Spleen (tissue), 11 donors: ENCODE data around the gene PRND. TPM values are rescaled to one million over a fixed set of nuclear protein-coding genes. Genes with fewer than 3 reads are reported as not detected.

Source experiments
- DNase-seq: peaks from one replicate; pipeline ENCODE4 v3.0.0-alpha.2; 2020
- H3K27ac ChIP-seq, 8 donors: fragments of 200-600 bp; sonication (generic) in 7 of 8; 1 replicate in 4 of 8; 2 replicates in 4 of 8; pipeline versions ENCODE4 v1.5.0 to v1.8.0; 2016 to 2021; ENCODE audit warnings: inconsistent platforms in 4 of 8, mild to moderate bottlenecking in 4 of 8, moderate library complexity in 1 of 8
- H3K27me3 ChIP-seq, 7 donors: fragments of 200-600 bp; sonication (generic) in 6 of 7; replicated peaks in 1 of 7; 1 replicate in 4 of 7; 2 replicates in 3 of 7; pipeline versions ENCODE4 v1.5.0 to v1.8.0; 2016 to 2021; ENCODE audit warnings: inconsistent platforms in 3 of 7, mild to moderate bottlenecking in 1 of 7
- H3K36me3 ChIP-seq, 6 donors: fragments of 200-600 bp; sonication (generic) in 5 of 6; 1 replicate in 4 of 6; 2 replicates in 2 of 6; pipeline versions ENCODE4 v1.5.0 to v1.8.0; 2016 to 2021; ENCODE audit warnings: inconsistent platforms in 2 of 6
- H3K4me1 ChIP-seq, 6 donors: fragments of 200-600 bp; sonication (generic) in 5 of 6; 1 replicate in 3 of 6; 2 replicates in 3 of 6; pipeline versions ENCODE4 v1.5.0 to v1.8.0; 2016 to 2021; ENCODE audit warnings: inconsistent platforms in 3 of 6
- H3K4me3 ChIP-seq, 8 donors: fragments of 200-600 bp; sonication (generic) in 7 of 8; 1 replicate in 4 of 8; 2 replicates in 4 of 8; pipeline versions ENCODE4 v1.5.0 to v1.8.0; 2016 to 2021; ENCODE audit warnings: inconsistent platforms in 4 of 8, mild to moderate bottlenecking in 4 of 8, moderate library complexity in 2 of 8
- H3K9me3 ChIP-seq, 8 donors: fragments of 200-600 bp; sonication (generic) in 7 of 8; 1 replicate in 4 of 8; 2 replicates in 4 of 8; pipeline versions ENCODE4 v1.5.0 to v1.8.0; 2016 to 2021; ENCODE audit warnings: inconsistent platforms in 4 of 8
- POLR2A ChIP-seq, 3 donors: fragments of 450-650 bp; IDR thresholded peaks; one replicate each; pipeline ENCODE4 v1.5.1; 2017; ENCODE audit warnings: antibody characterized with exemption in 3 of 3, mild to moderate bottlenecking in 1 of 3
- POLR2AphosphoS5 ChIP-seq, 3 donors: sonication (generic); formaldehyde crosslinking; IDR thresholded peaks; one replicate each; pipeline ENCODE4 v1.5.1; 2017; ENCODE audit warnings: antibody characterized with exemption in 3 of 3
- WGBS, 5 donors: extraction: QIAGEN DNeasy Blood & Tissue Kit in 3 of 5; methylation state at CpG; one replicate each; pipeline versions ENCODE4 v1.1.5 to v1.1.7; 2013 to 2018; 5-methylcytosine and 5-hydroxymethylcytosine counted together
- intact Hi-C: fragments of 100-400 bp; cut with DNase I; formaldehyde crosslinking; loops from one replicate; pipeline ENCODE4 v1.15.0; 2023; ENCODE audit warnings: low total_unique reads
- polyA plus RNA-seq, 3 donors: library from polyadenylated mRNA; stranded (reverse); fragments of 200-250 nt; gene quantifications; one replicate each; pipeline ENCODE4 v1.2.1, GENCODE V29; 2013
- total RNA-seq, 7 donors: library from RNA; depleted of rRNA in 3 of 7; stranded (reverse); fragments of >200 nt in 3 of 7; fragmentation: NEBNext Ultra II Directional in 4 of 7; extraction: Animal tissue kit (Norgen Biotek cat#: 25700) in 4 of 7; gene quantifications; one replicate each; pipeline versions ENCODE4 v1.1.0 to v1.2.1, GENCODE V29; 2016 to 2021
- TF ChIP-seq, protein P1 (sequence below), 11 experiments: fragments of 200-600 bp in 7 of 11; fragments of 450-650 bp in 4 of 11; sonication (generic) in 4 of 11; IDR thresholded peaks in 8 of 11; conservative IDR thresholded peaks in 3 of 11; 1 replicate in 7 of 11; 2 replicates in 4 of 11; pipeline versions ENCODE4 v1.4.0 to v1.8.0; 2016 to 2021; ENCODE audit warnings: antibody characterized with exemption in 11 of 11, inconsistent platforms in 4 of 11, mild to moderate bottlenecking in 1 of 11
- donor health status: healthy with polysubstance abuse.
- donor health status: DM: no; HTN: no; CAD: no; lungs with moderate emphysema.
- donor health status: DM: no; HTN: no; CAD: no.
- donor health status: Bipolar disorder and iron deficiency.
- donor health status: healthy.
- donor health status: DM: no; HTN: no; CAD: no.
- donor health status: DM: yes; HTN: yes; CAD: no.

PRND gene
- total and polyA plus RNA-seq, 10 donors, result 0.03 TPM; not detected in 9

DNA sequence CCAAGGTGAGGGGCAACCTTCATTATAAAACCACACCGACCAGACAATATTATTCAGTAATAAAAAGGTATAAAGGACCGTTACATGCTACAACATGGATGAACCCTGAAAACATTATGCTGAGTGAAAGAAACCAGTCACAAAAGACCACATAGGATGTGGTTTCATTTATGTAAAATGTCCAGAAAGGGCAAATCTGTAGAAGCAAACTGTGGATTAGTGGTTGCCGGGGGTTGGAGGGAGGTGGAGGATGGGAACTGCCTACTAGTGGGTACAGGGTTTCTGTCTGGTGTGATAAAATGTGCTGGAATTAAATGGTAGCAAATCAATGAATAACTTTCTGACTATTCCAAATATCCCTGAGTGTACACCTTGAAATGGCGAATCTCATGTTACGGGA lies 10.2 kb upstream of the PRND start:
- TF ChIP-seq POLR2A (IDR thresholded peaks at IDR 0.05), result no peak
- TF ChIP-seq, protein P1, sequence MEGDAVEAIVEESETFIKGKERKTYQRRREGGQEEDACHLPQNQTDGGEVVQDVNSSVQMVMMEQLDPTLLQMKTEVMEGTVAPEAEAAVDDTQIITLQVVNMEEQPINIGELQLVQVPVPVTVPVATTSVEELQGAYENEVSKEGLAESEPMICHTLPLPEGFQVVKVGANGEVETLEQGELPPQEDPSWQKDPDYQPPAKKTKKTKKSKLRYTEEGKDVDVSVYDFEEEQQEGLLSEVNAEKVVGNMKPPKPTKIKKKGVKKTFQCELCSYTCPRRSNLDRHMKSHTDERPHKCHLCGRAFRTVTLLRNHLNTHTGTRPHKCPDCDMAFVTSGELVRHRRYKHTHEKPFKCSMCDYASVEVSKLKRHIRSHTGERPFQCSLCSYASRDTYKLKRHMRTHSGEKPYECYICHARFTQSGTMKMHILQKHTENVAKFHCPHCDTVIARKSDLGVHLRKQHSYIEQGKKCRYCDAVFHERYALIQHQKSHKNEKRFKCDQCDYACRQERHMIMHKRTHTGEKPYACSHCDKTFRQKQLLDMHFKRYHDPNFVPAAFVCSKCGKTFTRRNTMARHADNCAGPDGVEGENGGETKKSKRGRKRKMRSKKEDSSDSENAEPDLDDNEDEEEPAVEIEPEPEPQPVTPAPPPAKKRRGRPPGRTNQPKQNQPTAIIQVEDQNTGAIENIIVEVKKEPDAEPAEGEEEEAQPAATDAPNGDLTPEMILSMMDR (IDR thresholded peaks at IDR 0.05 in 8 of 11, conservative IDR thresholded peaks at IDR 0.05 in 3 of 11), result no peak
- no peak overlapping the region for H3K27ac ChIP-seq
- H3K9me3 ChIP-seq, result no peaks in the 10 kb centered on the region
- no peaks in the 10 kb centered on the region for H3K27me3 ChIP-seq
- no peak overlapping the region for H3K4me3 ChIP-seq
- intact Hi-C loops, result no loop called here
- DNase-seq, result no peak
- WGBS, 5 donors, result 66 to 72% (median 68%) methylated on average over 5 of the region's 5 CpGs
- H3K4me1 ChIP-seq, result no peaks in the 10 kb centered on the region
- no peaks in the 10 kb centered on the region for H3K36me3 ChIP-seq

DNA sequence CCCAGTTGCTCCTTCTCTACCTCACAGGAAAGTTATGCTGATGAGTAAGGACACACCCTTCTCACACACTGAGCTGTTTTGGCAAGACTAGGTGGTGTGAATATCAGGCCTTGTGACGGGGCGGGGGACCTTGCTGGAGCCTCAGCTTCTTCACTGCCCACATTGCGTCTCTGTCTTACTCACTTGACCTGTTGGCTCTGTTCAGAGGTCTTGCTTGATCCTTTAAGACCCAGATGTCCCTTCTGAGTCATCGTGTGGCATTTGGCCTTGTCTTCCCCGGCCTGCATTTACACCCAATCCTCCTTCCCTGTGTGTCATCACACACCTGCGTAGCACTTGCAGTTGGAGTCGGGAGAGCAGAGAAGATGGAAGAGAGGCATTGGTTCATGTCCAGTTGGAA lies 8.3 kb upstream of the PRND start:
- H3K9me3 ChIP-seq, result no peaks in the 10 kb centered on the region
- WGBS, 5 donors, result 88 to 98% (median 93%) methylated on average over 7 of the region's 7 CpGs
- DNase-seq, result no peak
- intact Hi-C loops, result no loop called here
- no peaks in the 10 kb centered on the region for H3K4me1 ChIP-seq
- H3K36me3 ChIP-seq, result no peaks in the 10 kb centered on the region
- H3K27ac ChIP-seq, result no peak overlapping the region
- no peak overlapping the region for H3K4me3 ChIP-seq
- no peaks in the 10 kb centered on the region for H3K27me3 ChIP-seq
- TF ChIP-seq POLR2A (IDR thresholded peaks at IDR 0.05) (no peak), POLR2AphosphoS5 (IDR thresholded peaks at IDR 0.05) (no peak)
- TF ChIP-seq, protein P1 (IDR thresholded peaks at IDR 0.05 in 8 of 11, conservative IDR thresholded peaks at IDR 0.05 in 3 of 11), result no peak

DNA sequence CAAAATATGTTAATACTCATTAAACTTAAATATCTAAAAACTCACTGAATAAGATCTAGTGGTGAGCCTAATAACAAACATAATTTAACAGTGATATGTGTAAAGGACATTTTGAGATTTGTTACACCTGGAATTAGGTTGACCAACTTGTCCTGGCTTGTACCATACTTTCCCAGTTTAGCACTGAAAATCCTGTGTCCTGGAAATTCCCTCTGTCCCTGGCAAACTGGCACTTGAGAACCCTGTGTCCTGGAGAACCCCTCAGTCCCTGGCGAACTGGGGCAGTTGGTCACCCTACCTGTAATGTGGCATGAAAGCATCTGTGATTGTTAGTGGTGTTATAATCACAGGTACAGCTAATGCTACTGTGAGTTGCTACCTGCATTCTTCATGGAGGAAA lies 6.9 kb upstream of the PRND start:
- peaks cover 0 to 3% (median 0%) of the 10 kb centered on the region in 8 donors for H3K9me3 ChIP-seq
- no peak for DNase-seq
- no peak overlapping the region for H3K4me3 ChIP-seq
- WGBS, 5 donors, result 69 to 93% (median 86%) methylated on average over 1 of the region's 1 CpG
- H3K4me1 ChIP-seq, result peaks cover 0 to 5% (median 3%) of the 10 kb centered on the region in 6 donors
- intact Hi-C loops, result no loop called here
- no peaks in the 10 kb centered on the region for H3K36me3 ChIP-seq
- no peaks in the 10 kb centered on the region for H3K27me3 ChIP-seq
- H3K27ac ChIP-seq, result no peak overlapping the region
- TF ChIP-seq, protein P1 (IDR thresholded peaks at IDR 0.05 in 8 of 11, conservative IDR thresholded peaks at IDR 0.05 in 3 of 11), result no peak
- TF ChIP-seq POLR2AphosphoS5 (IDR thresholded peaks at IDR 0.05) (no peak), POLR2A (IDR thresholded peaks at IDR 0.05) (no peak)

DNA sequence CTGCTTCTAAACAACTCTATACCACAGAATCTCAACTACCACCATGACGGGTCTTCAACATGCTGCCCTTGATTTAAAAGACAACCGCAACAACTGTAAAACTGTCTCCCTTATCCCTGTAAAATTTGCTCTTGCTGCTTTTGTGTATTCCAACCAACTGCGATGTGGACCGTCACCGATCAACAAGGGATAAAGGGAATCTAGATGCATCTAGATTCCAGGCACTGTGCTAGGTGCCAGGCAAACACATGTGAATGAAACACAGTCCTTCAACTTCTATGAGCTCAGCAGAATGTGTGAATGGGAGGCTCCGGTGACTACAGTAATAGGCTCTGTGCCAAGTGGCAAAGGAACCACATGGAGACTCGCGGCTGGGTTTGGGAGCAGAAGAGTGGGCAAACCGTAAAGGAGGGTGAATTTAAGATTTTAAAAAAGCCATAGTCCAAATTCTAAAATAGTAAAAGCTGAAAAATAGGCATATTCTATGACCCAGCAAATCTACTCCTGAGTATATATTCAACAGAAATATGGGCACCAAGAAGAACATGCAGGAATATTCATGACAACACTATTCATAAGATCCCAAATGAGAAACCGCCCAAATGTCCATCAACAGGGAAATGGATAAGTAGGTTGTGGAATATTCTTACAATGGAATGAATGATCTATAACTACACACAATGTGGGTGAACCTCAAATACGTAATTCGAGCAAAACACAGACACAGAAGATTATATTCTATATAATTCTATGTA lies 3.7 kb upstream of the PRND start:
- no peak for DNase-seq
- Histone ChIP-seq H3K4me3 (no peak overlapping the region), H3K27me3 (no peaks in the 10 kb centered on the region), H3K27ac (peak overlapping the region in 1 of 8 donors; percentile 94), H3K4me1 (peaks cover 0 to 23% (median 18%) of the 10 kb centered on the region in 6 donors), H3K9me3 (peaks cover 0 to 3% (median 0%) of the 10 kb centered on the region in 8 donors), H3K36me3 (no peaks in the 10 kb centered on the region)
- TF ChIP-seq, protein P1 (IDR thresholded peaks at IDR 0.05 in 8 of 11, conservative IDR thresholded peaks at IDR 0.05 in 3 of 11), result no peak
- no peak for TF ChIP-seq POLR2AphosphoS5 (IDR thresholded peaks at IDR 0.05)
- TF ChIP-seq POLR2A (IDR thresholded peaks at IDR 0.05), result no peak
- intact Hi-C loops, result no loop called here
- 74 to 77% (median 76%) methylated on average over 12 of the region's 12 CpGs for WGBS, 5 donors
